ENCODE data around the gene CYP21A2.
"Not testable (repeated sequence)": the region's sequence is repeated elsewhere in the genome, so short reads cannot be mapped to it uniquely, and the experiment has no call there.

Gene CYP21A2

DNA sequence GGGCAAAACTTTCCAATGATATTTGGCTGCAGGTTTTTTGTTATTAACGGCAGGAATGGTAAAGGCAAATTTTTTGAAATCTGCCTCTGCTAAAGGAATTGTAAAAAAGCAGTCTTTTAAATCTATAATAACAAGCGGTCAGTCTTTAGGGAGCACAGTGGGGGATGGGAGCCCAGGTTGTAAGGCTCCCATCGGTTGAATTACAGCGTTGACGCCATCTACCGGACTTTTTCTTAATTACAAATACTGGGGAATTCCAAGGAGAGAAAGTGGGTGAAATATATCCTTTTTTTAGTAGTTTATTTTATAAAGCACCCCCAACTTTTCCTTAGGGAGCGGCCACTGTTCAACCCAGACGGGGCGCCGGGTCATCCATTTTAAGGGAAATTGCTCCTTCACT is 16.1 kb upstream of the CYP21A2 start:
- not testable (repeated sequence) for DNase-seq (ENCODE audit: low read depth); H3K4me3 ChIP-seq (ENCODE audit: low read depth, low read length)

DNA sequence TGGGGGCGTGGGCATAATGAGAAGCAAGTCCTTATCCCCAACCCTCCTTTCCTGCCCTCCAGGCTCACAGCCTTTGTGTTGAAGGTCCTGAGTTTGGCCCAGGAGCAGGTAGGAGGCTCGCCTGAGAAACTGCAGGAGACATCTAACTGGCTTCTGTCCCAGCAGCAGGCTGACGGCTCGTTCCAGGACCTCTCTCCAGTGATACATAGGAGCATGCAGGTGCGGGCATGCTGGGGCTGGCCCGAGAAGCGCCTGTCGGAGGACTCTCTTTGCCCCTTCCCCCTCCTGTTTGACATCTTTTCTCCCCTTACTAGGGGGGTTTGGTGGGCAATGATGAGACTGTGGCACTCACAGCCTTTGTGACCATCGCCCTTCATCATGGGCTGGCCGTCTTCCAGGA is 9.6 kb upstream of the CYP21A2 start:
- H3K4me3 ChIP-seq (ENCODE audit: low read depth, low read length); DNase-seq (ENCODE audit: low read depth): not testable (repeated sequence)

DNA sequence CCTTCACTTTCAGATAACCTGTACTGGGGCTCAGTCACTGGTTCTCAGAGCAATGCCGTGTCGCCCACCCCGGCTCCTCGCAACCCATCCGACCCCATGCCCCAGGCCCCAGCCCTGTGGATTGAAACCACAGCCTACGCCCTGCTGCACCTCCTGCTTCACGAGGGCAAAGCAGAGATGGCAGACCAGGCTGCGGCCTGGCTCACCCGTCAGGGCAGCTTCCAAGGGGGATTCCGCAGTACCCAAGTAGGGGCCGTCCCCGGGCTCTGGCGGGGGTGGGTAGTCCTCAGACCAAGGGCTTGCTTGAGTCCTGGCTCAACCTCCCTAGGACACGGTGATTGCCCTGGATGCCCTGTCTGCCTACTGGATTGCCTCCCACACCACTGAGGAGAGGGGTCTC is 8.7 kb upstream of the CYP21A2 start:
- not testable (repeated sequence) for H3K4me3 ChIP-seq (ENCODE audit: low read depth, low read length); DNase-seq (ENCODE audit: low read depth)

- H3K4me3 ChIP-seq (ENCODE audit: low read depth, low read length); DNase-seq (ENCODE audit: low read depth): not testable (repeated sequence)
These were observed 2.8 kb upstream of the CYP21A2 start for GRCh38 chr6:32035283-32036013.

DNA sequence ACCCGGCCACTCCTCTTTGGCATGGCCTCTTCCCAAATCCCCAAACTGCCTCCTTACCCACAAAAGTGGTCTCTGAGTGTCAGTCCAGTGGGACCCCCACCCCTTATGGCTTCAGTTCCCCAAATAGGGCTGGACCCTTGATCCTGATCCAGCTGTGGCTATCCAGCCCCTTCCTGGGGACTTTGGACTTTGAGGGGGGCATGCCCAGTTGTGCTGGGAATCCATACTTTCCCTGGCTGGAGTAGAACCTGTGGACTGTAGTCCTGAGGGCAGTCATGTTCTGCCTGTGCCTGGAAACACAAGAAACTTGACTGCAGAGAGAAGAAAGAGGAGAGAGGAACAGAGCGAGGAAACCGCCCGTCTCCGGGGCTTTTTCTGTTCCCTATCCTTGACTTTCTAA is 1.1 kb upstream of the CYP21A2 start:
- not testable (repeated sequence) for DNase-seq (ENCODE audit: low read depth)

GRCh38 chr6:32038878-32039277 is 663 bp downstream of the CYP21A2 start:
- not testable (repeated sequence) for DNase-seq (ENCODE audit: low read depth); H3K4me3 ChIP-seq (ENCODE audit: low read depth, low read length)

More for the DNA sequence above, 1.1 kb upstream of the CYP21A2 start:
- not testable (repeated sequence) for H3K4me3 ChIP-seq (ENCODE audit: low read depth, low read length)

DNA sequence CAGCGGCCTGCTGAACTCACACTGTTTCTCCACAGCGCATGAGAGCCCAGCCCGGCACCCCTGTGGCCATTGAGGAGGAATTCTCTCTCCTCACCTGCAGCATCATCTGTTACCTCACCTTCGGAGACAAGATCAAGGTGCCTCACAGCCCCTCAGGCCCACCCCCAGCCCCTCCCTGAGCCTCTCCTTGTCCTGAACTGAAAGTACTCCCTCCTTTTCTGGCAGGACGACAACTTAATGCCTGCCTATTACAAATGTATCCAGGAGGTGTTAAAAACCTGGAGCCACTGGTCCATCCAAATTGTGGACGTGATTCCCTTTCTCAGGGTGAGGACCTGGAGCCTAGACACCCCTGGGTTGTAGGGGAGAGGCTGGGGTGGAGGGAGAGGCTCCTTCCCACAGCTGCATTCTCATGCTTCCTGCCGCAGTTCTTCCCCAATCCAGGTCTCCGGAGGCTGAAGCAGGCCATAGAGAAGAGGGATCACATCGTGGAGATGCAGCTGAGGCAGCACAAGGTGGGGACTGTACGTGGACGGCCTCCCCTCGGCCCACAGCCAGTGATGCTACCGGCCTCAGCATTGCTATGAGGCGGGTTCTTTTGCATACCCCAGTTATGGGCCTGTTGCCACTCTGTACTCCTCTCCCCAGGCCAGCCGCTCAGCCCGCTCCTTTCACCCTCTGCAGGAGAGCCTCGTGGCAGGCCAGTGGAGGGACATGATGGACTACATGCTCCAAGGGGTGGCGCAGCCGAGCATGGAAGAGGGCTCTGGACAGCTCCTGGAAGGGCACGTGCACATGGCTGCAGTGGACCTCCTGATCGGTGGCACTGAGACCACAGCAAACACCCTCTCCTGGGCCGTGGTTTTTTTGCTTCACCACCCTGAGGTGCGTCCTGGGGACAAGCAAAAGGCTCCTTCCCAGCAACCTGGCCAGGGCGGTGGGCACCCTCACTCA is 1.4 kb downstream of the CYP21A2 start:
- not testable (repeated sequence) for DNase-seq (ENCODE audit: low read depth)

GRCh38 chr6:32040299-32041049 is 2.3 kb downstream of the CYP21A2 start:
- H3K4me3 ChIP-seq (ENCODE audit: low read depth, low read length); DNase-seq (ENCODE audit: low read depth): not testable (repeated sequence)

More for the DNA sequence above, 1.4 kb downstream of the CYP21A2 start:
- H3K4me3 ChIP-seq (ENCODE audit: low read depth, low read length), result not testable (repeated sequence)

DNA sequence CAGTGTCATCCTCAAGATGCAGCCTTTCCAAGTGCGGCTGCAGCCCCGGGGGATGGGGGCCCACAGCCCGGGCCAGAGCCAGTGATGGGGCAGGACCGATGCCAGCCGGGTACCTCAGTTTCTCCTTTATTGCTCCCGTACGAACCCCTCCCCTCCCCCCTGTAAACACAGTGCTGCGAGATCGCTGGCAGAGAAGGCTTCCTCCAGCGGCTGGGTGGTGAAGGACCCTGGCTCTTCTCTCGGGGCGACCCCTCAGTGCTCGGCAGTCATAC is 2.8 kb downstream of the CYP21A2 start:
- H3K4me3 ChIP-seq (ENCODE audit: low read depth, low read length); DNase-seq (ENCODE audit: low read depth): not testable (repeated sequence)

DNA sequence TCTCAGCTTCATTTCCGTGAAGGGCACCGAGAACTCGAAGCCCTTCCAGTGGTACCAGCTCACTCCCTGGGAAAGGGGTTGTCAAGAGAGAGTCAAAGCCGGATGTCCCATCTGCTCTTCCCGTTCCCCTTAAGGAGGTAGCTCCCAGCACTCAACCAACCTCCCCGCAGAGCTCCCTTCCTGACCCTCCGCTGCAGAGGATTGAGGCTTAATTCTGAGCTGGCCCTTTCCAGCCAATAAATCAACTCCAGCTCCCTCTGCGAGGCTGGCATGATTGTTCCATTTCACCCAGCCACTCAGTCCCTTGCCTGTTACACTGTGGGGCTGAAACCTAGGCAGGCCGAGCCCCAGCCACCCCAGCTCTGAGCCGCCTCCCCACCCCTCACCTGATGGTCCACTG is 3.2 kb downstream of the CYP21A2 start:
- DNase-seq (ENCODE audit: low read depth); H3K4me3 ChIP-seq (ENCODE audit: low read depth, low read length): not testable (repeated sequence)

GRCh38 chr6:32042276-32042675 is 4.1 kb downstream of the CYP21A2 start:
- not testable (repeated sequence) for H3K4me3 ChIP-seq (ENCODE audit: low read depth, low read length); DNase-seq (ENCODE audit: low read depth)

GRCh38 chr6:32043589-32044380 is 5.6 kb downstream of the CYP21A2 start:
- not testable (repeated sequence) for DNase-seq (ENCODE audit: low read depth); H3K4me3 ChIP-seq (ENCODE audit: low read depth, low read length)

GRCh38 chr6:32044916-32045315 is 6.7 kb downstream of the CYP21A2 start:
- not testable (repeated sequence) for DNase-seq (ENCODE audit: low read depth); H3K4me3 ChIP-seq (ENCODE audit: low read depth, low read length)
